SK-N-MC (cell line): ENCODE results near the gene FSCN2.

Experiments
- EZH2 ChIP-seq: fragments of 200-600 bp; sonication (generic); IDR thresholded peaks from one replicate; pipeline ENCODE4 v1.6.1; 2017; ENCODE audit warnings: antibody characterized with exemption
- POLR2AphosphoS5 ChIP-seq: IDR thresholded peaks from 2 replicates; pipeline ENCODE4 v1.6.1; 2012; ENCODE audit warnings: mild to moderate bottlenecking, low read depth, low read length, borderline replicate concordance

DNA sequence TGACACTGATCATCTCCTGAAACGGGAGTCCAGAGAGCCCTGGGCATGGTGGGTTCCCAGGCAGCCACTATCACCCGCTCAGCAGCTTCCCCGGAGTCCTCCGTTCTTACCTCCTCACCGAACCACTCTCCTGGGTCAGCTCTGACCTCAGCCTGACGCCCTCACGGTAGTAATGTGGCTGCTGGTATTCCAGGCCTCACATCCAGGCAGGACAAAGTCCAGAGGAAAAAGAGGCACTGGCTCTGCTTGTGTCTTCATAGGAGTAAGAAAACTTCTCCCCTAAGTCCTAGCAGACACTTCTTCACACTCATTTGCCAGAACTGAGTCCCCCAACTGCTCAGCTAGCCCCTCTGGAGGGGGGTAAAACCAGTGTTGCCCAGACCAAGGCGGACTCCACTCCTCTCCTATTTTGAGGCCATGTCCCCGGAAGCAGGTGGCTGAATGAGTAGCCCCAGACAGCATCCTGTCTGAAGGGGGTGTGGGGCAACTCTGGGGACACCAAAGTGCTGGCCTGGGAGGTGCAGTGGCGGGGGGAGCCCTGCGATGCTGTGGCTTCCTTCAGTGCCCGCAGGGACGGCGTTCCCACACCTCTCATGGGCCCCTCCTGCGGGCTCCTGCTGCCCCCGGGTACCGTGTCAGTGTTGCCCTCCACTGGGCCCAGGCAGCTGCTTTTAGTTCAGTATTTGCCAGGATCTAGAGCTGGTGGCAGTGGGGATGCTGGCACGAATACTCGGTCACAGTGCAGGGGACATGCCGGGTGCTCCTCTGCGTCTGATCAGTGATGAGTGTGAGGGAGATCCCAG, 5.4 kb downstream of the FSCN2 start:
- no peak for TF ChIP-seq EZH2
- no peak for TF ChIP-seq POLR2AphosphoS5
